Measurements from ENCODE around the gene RNLS.

RNLS gene

GRCh38 chr10:88262591-88263234 lies 320.4 kb downstream of the RNLS start (continued):
- no peak for TF ChIP-seq POU6F1 (CRISPR knock-in tag; IDR thresholded peaks at IDR 0.05; ENCODE audit: borderline replicate concordance, low read depth)
- no peak for TF ChIP-seq ISL1 (CRISPR knock-in tag; IDR thresholded peaks at IDR 0.05)

- no peak for ATAC-seq
- TF ChIP-seq PPARA (CRISPR knock-in tag; IDR thresholded peaks at IDR 0.05; ENCODE audit: borderline replicate concordance): no peak
- no peak for TF ChIP-seq ZNF565 (CRISPR knock-in tag; conservative IDR thresholded peaks at IDR 0.05; ENCODE audit: low read depth)
- TF ChIP-seq ZC3H10 (CRISPR knock-in tag; IDR thresholded peaks at IDR 0.05): no peak
- no peak for TF ChIP-seq ARNTL (CRISPR knock-in tag; IDR thresholded peaks at IDR 0.05; ENCODE audit: borderline replicate concordance, low read depth)
- TF ChIP-seq, protein P1, sequence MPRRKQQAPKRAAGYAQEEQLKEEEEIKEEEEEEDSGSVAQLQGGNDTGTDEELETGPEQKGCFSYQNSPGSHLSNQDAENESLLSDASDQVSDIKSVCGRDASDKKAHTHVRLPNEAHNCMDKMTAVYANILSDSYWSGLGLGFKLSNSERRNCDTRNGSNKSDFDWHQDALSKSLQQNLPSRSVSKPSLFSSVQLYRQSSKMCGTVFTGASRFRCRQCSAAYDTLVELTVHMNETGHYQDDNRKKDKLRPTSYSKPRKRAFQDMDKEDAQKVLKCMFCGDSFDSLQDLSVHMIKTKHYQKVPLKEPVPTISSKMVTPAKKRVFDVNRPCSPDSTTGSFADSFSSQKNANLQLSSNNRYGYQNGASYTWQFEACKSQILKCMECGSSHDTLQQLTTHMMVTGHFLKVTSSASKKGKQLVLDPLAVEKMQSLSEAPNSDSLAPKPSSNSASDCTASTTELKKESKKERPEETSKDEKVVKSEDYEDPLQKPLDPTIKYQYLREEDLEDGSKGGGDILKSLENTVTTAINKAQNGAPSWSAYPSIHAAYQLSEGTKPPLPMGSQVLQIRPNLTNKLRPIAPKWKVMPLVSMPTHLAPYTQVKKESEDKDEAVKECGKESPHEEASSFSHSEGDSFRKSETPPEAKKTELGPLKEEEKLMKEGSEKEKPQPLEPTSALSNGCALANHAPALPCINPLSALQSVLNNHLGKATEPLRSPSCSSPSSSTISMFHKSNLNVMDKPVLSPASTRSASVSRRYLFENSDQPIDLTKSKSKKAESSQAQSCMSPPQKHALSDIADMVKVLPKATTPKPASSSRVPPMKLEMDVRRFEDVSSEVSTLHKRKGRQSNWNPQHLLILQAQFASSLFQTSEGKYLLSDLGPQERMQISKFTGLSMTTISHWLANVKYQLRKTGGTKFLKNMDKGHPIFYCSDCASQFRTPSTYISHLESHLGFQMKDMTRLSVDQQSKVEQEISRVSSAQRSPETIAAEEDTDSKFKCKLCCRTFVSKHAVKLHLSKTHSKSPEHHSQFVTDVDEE (CRISPR knock-in tag; IDR thresholded peaks at IDR 0.05): no peak
- no peak for TF ChIP-seq TCF4 (CRISPR knock-in tag; IDR thresholded peaks at IDR 0.05; ENCODE audit: borderline replicate concordance)
- TF ChIP-seq CSRNP3 (CRISPR knock-in tag; IDR thresholded peaks at IDR 0.05): no peak
- no peak for TF ChIP-seq ZFP30 (CRISPR knock-in tag; IDR thresholded peaks at IDR 0.05)
- no peak for TF ChIP-seq POU6F1 (CRISPR knock-in tag; IDR thresholded peaks at IDR 0.05; ENCODE audit: borderline replicate concordance, low read depth)
- TF ChIP-seq RARB (CRISPR knock-in tag; IDR thresholded peaks at IDR 0.05): no peak
- TF ChIP-seq, protein P2, sequence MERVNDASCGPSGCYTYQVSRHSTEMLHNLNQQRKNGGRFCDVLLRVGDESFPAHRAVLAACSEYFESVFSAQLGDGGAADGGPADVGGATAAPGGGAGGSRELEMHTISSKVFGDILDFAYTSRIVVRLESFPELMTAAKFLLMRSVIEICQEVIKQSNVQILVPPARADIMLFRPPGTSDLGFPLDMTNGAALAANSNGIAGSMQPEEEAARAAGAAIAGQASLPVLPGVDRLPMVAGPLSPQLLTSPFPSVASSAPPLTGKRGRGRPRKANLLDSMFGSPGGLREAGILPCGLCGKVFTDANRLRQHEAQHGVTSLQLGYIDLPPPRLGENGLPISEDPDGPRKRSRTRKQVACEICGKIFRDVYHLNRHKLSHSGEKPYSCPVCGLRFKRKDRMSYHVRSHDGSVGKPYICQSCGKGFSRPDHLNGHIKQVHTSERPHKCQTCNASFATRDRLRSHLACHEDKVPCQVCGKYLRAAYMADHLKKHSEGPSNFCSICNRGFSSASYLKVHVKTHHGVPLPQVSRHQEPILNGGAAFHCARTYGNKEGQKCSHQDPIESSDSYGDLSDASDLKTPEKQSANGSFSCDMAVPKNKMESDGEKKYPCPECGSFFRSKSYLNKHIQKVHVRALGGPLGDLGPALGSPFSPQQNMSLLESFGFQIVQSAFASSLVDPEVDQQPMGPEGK (CRISPR knock-in tag; IDR thresholded peaks at IDR 0.05; ENCODE audit: borderline replicate concordance): no peak
- no peak for TF ChIP-seq ZNF70 (CRISPR knock-in tag; IDR thresholded peaks at IDR 0.05)
- TF ChIP-seq OSR1 (CRISPR knock-in tag; IDR thresholded peaks at IDR 0.05): no peak
These were observed 322.0 kb downstream of the RNLS start for GRCh38 chr10:88261152-88261551.

DNA sequence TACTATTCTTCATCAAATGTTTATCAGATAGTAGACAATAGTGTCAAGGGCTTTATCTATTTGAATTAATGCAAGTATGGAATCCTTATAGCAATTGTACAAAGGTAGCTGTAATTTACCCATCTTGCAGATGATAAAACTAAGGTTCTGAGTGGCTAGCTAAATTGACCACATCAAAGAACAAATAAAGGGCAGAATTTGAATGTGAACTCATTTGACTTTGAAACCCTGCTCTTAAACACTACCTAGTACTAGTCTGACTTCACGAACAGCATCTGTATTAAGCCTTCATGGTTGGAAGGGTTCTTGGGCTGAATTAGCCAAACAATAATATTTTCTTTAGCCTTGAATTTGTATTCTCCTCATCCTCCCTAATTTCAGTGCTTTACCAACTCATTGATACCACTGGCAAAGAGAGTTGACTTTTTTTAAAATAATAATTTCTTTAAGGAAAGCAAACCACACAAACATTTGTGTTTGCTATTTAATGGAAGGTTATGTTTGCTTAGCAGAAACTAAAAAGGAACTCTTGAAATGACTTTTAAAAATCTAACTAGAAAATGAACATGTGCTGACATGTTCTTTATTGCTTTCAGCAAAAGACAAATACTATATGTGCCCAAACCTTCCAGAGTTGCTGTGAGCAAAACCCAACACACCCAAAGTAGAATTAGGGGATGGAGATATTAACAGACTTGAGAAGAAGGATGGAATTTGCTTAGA lies 322.6 kb downstream of the RNLS start:
- ATAC-seq: no peak

More for the DNA sequence above, 322.6 kb downstream of the RNLS start:
- TF ChIP-seq GLIS3 (CRISPR knock-in tag; IDR thresholded peaks at IDR 0.05) (no peak), ZNF70 (CRISPR knock-in tag; IDR thresholded peaks at IDR 0.05) (no peak), SNAI2 (CRISPR knock-in tag; IDR thresholded peaks at IDR 0.05) (no peak), CSRNP3 (CRISPR knock-in tag; IDR thresholded peaks at IDR 0.05) (no peak)
- TF ChIP-seq, protein P3, sequence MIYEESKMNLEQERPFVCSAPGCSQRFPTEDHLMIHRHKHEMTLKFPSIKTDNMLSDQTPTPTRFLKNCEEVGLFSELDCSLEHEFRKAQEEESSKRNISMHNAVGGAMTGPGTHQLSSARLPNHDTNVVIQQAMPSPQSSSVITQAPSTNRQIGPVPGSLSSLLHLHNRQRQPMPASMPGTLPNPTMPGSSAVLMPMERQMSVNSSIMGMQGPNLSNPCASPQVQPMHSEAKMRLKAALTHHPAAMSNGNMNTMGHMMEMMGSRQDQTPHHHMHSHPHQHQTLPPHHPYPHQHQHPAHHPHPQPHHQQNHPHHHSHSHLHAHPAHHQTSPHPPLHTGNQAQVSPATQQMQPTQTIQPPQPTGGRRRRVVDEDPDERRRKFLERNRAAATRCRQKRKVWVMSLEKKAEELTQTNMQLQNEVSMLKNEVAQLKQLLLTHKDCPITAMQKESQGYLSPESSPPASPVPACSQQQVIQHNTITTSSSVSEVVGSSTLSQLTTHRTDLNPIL (CRISPR knock-in tag; IDR thresholded peaks at IDR 0.05; ENCODE audit: low read depth): no peak

Measured in SK-N-SH treated with all-trans-retinoic acid at 6 μM for 48 hours (cell line).